ENCODE data around the gene PDE10A. TPM values are rescaled to one million over a fixed set of nuclear protein-coding genes. Genes with fewer than 3 reads are reported as not detected.

Gene PDE10A
- total and polyA plus RNA-seq, 12 donors = 6.8 to 20.4 (median 14.2) TPM

DNA sequence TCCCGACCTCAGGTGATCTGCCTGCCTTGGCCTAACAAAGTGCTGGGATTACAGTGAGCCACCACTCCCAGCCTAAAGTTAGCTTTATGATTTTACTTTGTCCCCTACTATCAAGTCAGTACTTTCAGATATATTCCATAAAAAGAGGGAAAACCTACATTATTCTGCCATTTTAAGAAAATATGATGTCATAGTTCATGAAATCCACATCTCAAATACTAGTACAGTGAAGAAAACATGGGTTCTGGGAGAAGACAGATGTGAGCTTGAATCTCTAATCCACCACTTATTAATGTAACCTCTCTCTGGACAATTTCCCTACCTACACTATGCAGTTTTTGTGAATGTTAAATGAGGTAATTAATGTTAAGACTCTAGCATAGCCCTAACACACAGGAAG lies 74.5 kb downstream of the PDE10A start:
- Histone ChIP-seq H3K4me3 (no peak overlapping the region), H3K9me3 (peaks cover 0 to 29% (median 4%) of the 10 kb centered on the region in 11 donors), H3K27ac (no peak overlapping the region), H3K27me3 (no peaks in the 10 kb centered on the region), H3K36me3 (no peaks in the 10 kb centered on the region), H3K4me1 (peaks cover 0 to 8% (median 0%) of the 10 kb centered on the region in 9 donors)
- DNase-seq = no peak
- no peak for ATAC-seq
- TF ChIP-seq, protein P1, sequence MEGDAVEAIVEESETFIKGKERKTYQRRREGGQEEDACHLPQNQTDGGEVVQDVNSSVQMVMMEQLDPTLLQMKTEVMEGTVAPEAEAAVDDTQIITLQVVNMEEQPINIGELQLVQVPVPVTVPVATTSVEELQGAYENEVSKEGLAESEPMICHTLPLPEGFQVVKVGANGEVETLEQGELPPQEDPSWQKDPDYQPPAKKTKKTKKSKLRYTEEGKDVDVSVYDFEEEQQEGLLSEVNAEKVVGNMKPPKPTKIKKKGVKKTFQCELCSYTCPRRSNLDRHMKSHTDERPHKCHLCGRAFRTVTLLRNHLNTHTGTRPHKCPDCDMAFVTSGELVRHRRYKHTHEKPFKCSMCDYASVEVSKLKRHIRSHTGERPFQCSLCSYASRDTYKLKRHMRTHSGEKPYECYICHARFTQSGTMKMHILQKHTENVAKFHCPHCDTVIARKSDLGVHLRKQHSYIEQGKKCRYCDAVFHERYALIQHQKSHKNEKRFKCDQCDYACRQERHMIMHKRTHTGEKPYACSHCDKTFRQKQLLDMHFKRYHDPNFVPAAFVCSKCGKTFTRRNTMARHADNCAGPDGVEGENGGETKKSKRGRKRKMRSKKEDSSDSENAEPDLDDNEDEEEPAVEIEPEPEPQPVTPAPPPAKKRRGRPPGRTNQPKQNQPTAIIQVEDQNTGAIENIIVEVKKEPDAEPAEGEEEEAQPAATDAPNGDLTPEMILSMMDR (IDR thresholded peaks at IDR 0.05) = no peak
- intact Hi-C loops (cut with DNase I) = no loop called here
- WGBS, 2 donors = 100% methylated on average over 1 of the region's 1 CpG

DNA sequence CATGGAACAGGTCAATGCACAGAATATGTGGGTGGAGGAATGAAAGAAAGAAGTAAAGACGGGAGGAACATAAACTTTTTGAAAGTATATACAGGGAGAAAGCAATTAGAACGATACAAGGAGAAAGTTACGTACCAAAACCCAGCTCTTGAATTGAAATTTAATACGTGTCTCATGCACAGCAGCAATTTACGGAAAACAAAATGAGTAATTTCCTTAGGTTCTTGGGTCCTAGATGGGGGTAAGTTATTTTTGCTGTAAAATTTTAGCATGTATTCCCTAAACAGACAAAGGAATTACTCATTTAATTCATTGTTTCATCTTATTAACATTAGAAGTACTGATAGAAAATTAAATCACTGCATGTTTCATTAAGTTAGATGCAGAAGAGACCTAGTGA lies 75.8 kb downstream of the PDE10A start:
- H3K36me3 ChIP-seq = no peaks in the 10 kb centered on the region
- H3K9me3 ChIP-seq = peaks cover 0 to 17% (median 4%) of the 10 kb centered on the region in 11 donors
- TF ChIP-seq, protein P1 (IDR thresholded peaks at IDR 0.05) = no peak
- 96 to 98% methylated on average over 5 of the region's 5 CpGs for WGBS, 2 donors
- ATAC-seq (no peak), DNase-seq (no peak)
- peaks cover 0 to 8% (median 0%) of the 10 kb centered on the region in 9 donors for H3K4me1 ChIP-seq
- no peaks in the 10 kb centered on the region for H3K27me3 ChIP-seq
- no peak overlapping the region for H3K27ac ChIP-seq
- no peak overlapping the region for H3K4me3 ChIP-seq
- intact Hi-C loops (cut with DNase I) = no loop called here

DNA sequence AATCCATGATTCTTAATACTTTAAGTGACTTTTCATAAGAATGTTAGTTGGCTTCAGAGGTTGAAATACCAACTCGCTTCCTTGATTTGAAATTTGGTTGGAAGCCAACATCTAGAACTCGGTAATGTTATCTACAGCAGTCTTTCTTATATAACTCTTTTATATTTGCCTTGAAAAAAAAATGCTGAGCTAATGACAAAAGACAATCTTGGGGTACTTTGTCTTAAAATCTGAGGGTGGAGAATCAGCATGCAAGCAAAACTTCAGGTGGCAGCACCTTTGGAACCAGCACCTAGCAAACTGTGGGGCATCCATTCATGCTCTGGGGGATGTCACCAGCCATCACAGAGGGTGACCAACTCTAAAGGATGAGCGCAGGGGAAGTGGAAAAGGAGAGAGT lies 76.3 kb downstream of the PDE10A start:
- no peak overlapping the region for H3K27ac ChIP-seq
- no peaks in the 10 kb centered on the region for H3K27me3 ChIP-seq
- intact Hi-C loops (cut with DNase I) = no loop called here
- no peak overlapping the region for H3K4me3 ChIP-seq
- no peaks in the 10 kb centered on the region for H3K36me3 ChIP-seq
- no peak for ATAC-seq
- TF ChIP-seq, protein P1 (IDR thresholded peaks at IDR 0.05) = no peak
- WGBS, 2 donors = 46 to 49% methylated on average over 3 of the region's 3 CpGs
- peaks cover 0 to 13% (median 3%) of the 10 kb centered on the region in 11 donors for H3K9me3 ChIP-seq
- H3K4me1 ChIP-seq = peaks cover 0 to 8% (median 0%) of the 10 kb centered on the region in 9 donors
- no peak for DNase-seq

DNA sequence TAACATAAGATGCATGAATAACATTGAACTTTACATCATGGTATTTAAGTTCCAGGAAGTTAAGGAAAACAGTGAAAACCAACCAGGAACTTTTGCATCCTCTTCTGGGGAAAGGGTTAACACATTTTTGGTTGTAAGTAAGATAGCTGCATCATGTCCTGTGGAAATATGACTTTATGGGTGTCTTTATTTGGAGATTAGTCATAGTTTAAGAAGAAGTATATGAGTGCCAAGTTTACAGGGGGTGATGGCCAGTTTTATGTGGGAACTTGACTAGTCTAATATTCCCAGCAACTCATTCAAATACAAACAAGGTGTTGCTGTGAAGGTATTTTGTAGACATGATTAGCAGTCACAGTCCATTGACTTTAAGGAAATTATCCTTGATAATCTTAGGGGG lies 78.0 kb downstream of the PDE10A start:
- H3K4me3 ChIP-seq = no peak overlapping the region
- H3K9me3 ChIP-seq = peaks cover 0 to 12% (median 0%) of the 10 kb centered on the region in 11 donors
- TF ChIP-seq, protein P1 (IDR thresholded peaks at IDR 0.05) = no peak
- H3K4me1 ChIP-seq = peaks cover 0 to 8% (median 0%) of the 10 kb centered on the region in 9 donors
- H3K27ac ChIP-seq = no peak overlapping the region
- ATAC-seq = no peak
- H3K36me3 ChIP-seq = no peaks in the 10 kb centered on the region
- no peak for DNase-seq
- H3K27me3 ChIP-seq = no peaks in the 10 kb centered on the region
- intact Hi-C loops (cut with DNase I) = no loop called here
